ENCODE measurements around the gene TUBGCP5. TPM values are rescaled to one million over a fixed set of nuclear protein-coding genes. Genes with fewer than 3 reads are reported as not detected.

The TUBGCP5 gene
- total RNA-seq, 1 donor from 2014 or later, result 26.2 TPM

- ATAC-seq (ENCODE audit: low read depth) (no peak), DNase-seq (no peak)
- no peak for TF ChIP-seq CTCF (IDR thresholded peaks at IDR 0.05)
- POLR2A ChIA-PET, result no interaction called here
- H3K27me3 Mint-ChIP-seq, result no peaks in the 10 kb centered on the region
- peaks cover 5% of the 10 kb centered on the region for H3K9me3 Mint-ChIP-seq
- no peaks in the 10 kb centered on the region for H3K4me1 Mint-ChIP-seq
- CTCF ChIA-PET, result no interaction called here
- H3K4me3 Mint-ChIP-seq, result no peak overlapping the region
- intact Hi-C loops (cut with micrococcal nuclease), result no loop called here
- no peak overlapping the region for H3K27ac Mint-ChIP-seq
- no peaks in the 10 kb centered on the region for H3K36me3 Mint-ChIP-seq (ENCODE audit: low read depth)
These were observed 28.0 kb upstream of the TUBGCP5 start for GRCh38 chr15:23067416-23067815.

GRCh38 chr15:23065836-23066235 is 26.5 kb upstream of the TUBGCP5 start:
- intact Hi-C loops (cut with micrococcal nuclease), result no loop called here
- H3K4me1 Mint-ChIP-seq, result no peaks in the 10 kb centered on the region
- no peaks in the 10 kb centered on the region for H3K27me3 Mint-ChIP-seq
- TF ChIP-seq CTCF (IDR thresholded peaks at IDR 0.05), result no peak
- ChIA-PET POLR2A (no interaction called here), CTCF (no interaction called here)
- peaks cover 6% of the 10 kb centered on the region for H3K9me3 Mint-ChIP-seq
- no peak overlapping the region for H3K4me3 Mint-ChIP-seq
- no peak overlapping the region for H3K27ac Mint-ChIP-seq
- H3K36me3 Mint-ChIP-seq (ENCODE audit: low read depth), result no peaks in the 10 kb centered on the region
- ATAC-seq (ENCODE audit: low read depth), result no peak
- no peak for DNase-seq

DNA sequence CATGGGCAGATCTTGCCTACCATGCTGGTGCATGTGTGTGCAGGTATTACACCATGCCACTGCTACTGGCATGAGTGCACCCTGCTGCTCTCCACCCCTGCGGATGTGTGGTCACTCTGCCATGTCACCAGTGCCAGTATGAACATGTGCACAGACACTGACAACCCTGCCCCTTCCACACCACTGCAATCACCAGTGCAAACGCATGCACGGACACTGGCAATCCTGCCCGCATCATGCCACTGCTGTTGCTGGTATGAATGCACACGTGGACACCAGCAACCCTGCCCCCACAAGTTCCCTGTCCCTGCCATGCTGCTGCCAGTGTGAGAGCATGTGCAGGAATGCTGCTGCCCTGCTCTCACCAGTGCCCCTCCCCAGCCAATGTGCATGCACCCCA is 24.8 kb upstream of the TUBGCP5 start:
- Mint-ChIP-seq H3K36me3 (ENCODE audit: low read depth) (no peaks in the 10 kb centered on the region), H3K4me3 (no peak overlapping the region), H3K27ac (no peak overlapping the region), H3K27me3 (no peaks in the 10 kb centered on the region), H3K9me3 (peaks cover 6% of the 10 kb centered on the region), H3K4me1 (no peaks in the 10 kb centered on the region)
- ATAC-seq (ENCODE audit: low read depth) (no peak), DNase-seq (no peak)
- ChIA-PET POLR2A (no interaction called here), CTCF (no interaction called here)
- no peak for TF ChIP-seq CTCF (IDR thresholded peaks at IDR 0.05)
- intact Hi-C loops (cut with micrococcal nuclease), result no loop called here

DNA sequence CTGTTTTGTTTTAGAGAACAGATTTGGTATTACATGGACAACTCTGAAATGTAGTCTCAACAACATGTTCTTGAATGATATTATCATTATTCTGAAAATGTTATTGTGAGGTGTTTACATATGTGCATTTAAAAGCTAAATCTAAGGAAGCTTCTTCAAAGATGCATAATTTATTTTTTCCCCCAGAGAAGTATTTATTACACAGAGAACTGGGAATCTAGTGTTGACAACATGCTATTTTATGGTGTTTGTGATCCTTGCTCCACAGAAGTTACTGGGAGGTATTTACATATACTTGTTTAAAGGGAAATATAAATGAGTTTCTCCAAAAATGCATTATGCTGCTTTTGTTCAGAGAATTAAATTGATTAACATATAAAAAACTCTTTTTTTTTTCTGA is 18.3 kb upstream of the TUBGCP5 start:
- TF ChIP-seq CTCF (IDR thresholded peaks at IDR 0.05), result no peak
- POLR2A ChIA-PET, result no interaction called here
- CTCF ChIA-PET, result no interaction called here
- Mint-ChIP-seq H3K27ac (no peak overlapping the region), H3K4me3 (no peak overlapping the region), H3K27me3 (peaks cover 8% of the 10 kb centered on the region), H3K4me1 (no peaks in the 10 kb centered on the region), H3K9me3 (peaks cover 4% of the 10 kb centered on the region), H3K36me3 (ENCODE audit: low read depth) (no peaks in the 10 kb centered on the region)
- intact Hi-C loops (cut with micrococcal nuclease), result no loop called here
- DNase-seq (no peak), ATAC-seq (ENCODE audit: low read depth) (no peak)

DNA sequence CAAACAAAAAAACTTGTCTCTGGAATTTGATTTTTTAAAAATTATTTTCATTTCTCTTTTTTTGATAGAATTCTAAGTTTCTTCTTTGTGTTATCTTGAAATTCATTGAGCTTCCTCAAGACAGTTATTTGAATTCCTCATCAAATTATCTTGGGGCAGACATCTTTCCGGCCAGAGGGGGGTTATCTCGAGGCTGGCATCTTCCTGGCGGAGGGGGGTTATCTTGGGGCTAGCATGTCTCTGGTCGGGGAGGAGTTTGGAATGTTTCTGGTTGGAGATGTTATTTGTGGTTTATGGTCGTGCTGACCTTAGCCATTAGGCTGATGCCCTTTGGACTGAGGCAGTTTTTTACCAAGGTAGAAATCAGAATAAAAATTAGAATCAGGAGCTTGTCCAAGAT is 15.9 kb upstream of the TUBGCP5 start:
- Mint-ChIP-seq H3K27me3 (peaks cover 8% of the 10 kb centered on the region), H3K4me3 (no peak overlapping the region), H3K9me3 (no peaks in the 10 kb centered on the region), H3K4me1 (no peaks in the 10 kb centered on the region), H3K27ac (no peak overlapping the region), H3K36me3 (ENCODE audit: low read depth) (no peaks in the 10 kb centered on the region)
- ChIA-PET POLR2A (no interaction called here), CTCF (no interaction called here)
- TF ChIP-seq CTCF (IDR thresholded peaks at IDR 0.05), result no peak
- intact Hi-C loops (cut with micrococcal nuclease), result no loop called here
- no peak for DNase-seq
- no peak for ATAC-seq (ENCODE audit: low read depth)

Data from activated B cell treated with CpG ODN at 0.5 μM for 24 hours (primary cell).